ENCODE results near the gene RILP. TPM values are rescaled to one million over a fixed set of nuclear protein-coding genes. Genes with fewer than 3 reads are reported as not detected.
A peak's percentile ranks its signal among the peaks of the same experiment; 100 is the strongest.

RILP gene
- total RNA-seq, 6 experiments from 2014 or later = 14.6 to 47.3 (median 23.9) TPM

GRCh38 chr17:1617620-1618174 is 32.0 kb downstream of the RILP start:
- Histone ChIP-seq H3K9me3 (no peaks in the 10 kb centered on the region), H3K4me1 (no peaks in the 10 kb centered on the region), H3K36me3 (no peaks in the 10 kb centered on the region), H3K4me3 (no peak overlapping the region), H3K27ac (no peak overlapping the region), H3K27me3 (no peaks in the 10 kb centered on the region)
- ATAC-seq = peak; percentile 66 to 76 (median 70)
- no peak for DNase-seq
- TF ChIP-seq CTCF (IDR thresholded peaks at IDR 0.05) (no peak), POLR2A (IDR thresholded peaks at IDR 0.05) (no peak)
- 87% methylated on average over 14 of the region's 20 CpGs for WGBS (ENCODE audit: insufficient coverage, low coverage, low lambda C conversion rate, missing lambda C conversion rate)
- intact Hi-C loops (cut with DNase I) = no loop called here

- no peaks in the 10 kb centered on the region for H3K36me3 ChIP-seq
- intact Hi-C loops (cut with DNase I) = no loop called here
- WGBS (ENCODE audit: insufficient coverage, low coverage, low lambda C conversion rate, missing lambda C conversion rate) = 91% methylated on average over 4 of the region's 13 CpGs
- no peak overlapping the region for H3K4me3 ChIP-seq
- H3K27ac ChIP-seq = no peak overlapping the region
- H3K27me3 ChIP-seq = no peaks in the 10 kb centered on the region
- H3K9me3 ChIP-seq = no peaks in the 10 kb centered on the region
- TF ChIP-seq CTCF (IDR thresholded peaks at IDR 0.05) (no peak), POLR2A (IDR thresholded peaks at IDR 0.05) (no peak)
- H3K4me1 ChIP-seq = no peaks in the 10 kb centered on the region
- ATAC-seq (no peak), DNase-seq (no peak)
Measured at GRCh38 chr17:1616101-1616500, 33.6 kb downstream of the RILP start.

- Histone ChIP-seq H3K27me3 (no peaks in the 10 kb centered on the region), H3K9me3 (no peaks in the 10 kb centered on the region), H3K27ac (no peak overlapping the region), H3K4me3 (no peak overlapping the region), H3K36me3 (no peaks in the 10 kb centered on the region), H3K4me1 (no peaks in the 10 kb centered on the region)
- peak; percentile 19 to 65 (median 47) for ATAC-seq
- WGBS (ENCODE audit: insufficient coverage, low coverage, low lambda C conversion rate, missing lambda C conversion rate) = 65% methylated on average over 9 of the region's 16 CpGs
- TF ChIP-seq CTCF (IDR thresholded peaks at IDR 0.05) (no peak), POLR2A (IDR thresholded peaks at IDR 0.05) (no peak)
- no peak for DNase-seq
- intact Hi-C loops (cut with DNase I) = no loop called here
Measured at GRCh38 chr17:1612400-1612799, 37.3 kb downstream of the RILP start.

- Histone ChIP-seq H3K27me3 (no peaks in the 10 kb centered on the region), H3K27ac (no peak overlapping the region), H3K9me3 (no peaks in the 10 kb centered on the region), H3K4me3 (no peak overlapping the region), H3K4me1 (no peaks in the 10 kb centered on the region), H3K36me3 (no peaks in the 10 kb centered on the region)
- DNase-seq = no peak
- TF ChIP-seq POLR2A (IDR thresholded peaks at IDR 0.05) (no peak), CTCF (IDR thresholded peaks at IDR 0.05) (no peak)
- peak in 3 of 4 donors; percentile 26 to 52 (median 35) for ATAC-seq
- WGBS (ENCODE audit: insufficient coverage, low coverage, low lambda C conversion rate, missing lambda C conversion rate) = 78% methylated on average over 10 of the region's 10 CpGs
- intact Hi-C loops (cut with DNase I) = no loop called here
Measured at GRCh38 chr17:1611715-1612114, 38.0 kb downstream of the RILP start.

GRCh38 chr17:1608676-1609075 is 41.0 kb downstream of the RILP start:
- no peak overlapping the region for H3K27ac ChIP-seq
- ATAC-seq (no peak), DNase-seq (no peak)
- no peaks in the 10 kb centered on the region for H3K36me3 ChIP-seq
- no peaks in the 10 kb centered on the region for H3K9me3 ChIP-seq
- no peaks in the 10 kb centered on the region for H3K27me3 ChIP-seq
- H3K4me3 ChIP-seq = no peak overlapping the region
- H3K4me1 ChIP-seq = no peaks in the 10 kb centered on the region
- intact Hi-C loops (cut with DNase I) = no loop called here
- WGBS (ENCODE audit: insufficient coverage, low coverage, low lambda C conversion rate, missing lambda C conversion rate) = 94% methylated on average over 2 of the region's 7 CpGs
- no peak for TF ChIP-seq CTCF (IDR thresholded peaks at IDR 0.05)
- TF ChIP-seq POLR2A (IDR thresholded peaks at IDR 0.05) = no peak
